ENCODE results near the gene NLGN2.

NLGN2 gene

GRCh38 chr17:7437950-7438614 lies 30.4 kb downstream of the NLGN2 start:
- no peak for DNase-seq (ENCODE audit: low spot score)

- DNase-seq (ENCODE audit: low spot score) = no peak
Observed at GRCh38 chr17:7438656-7439460, 31.2 kb downstream of the NLGN2 start.

- no peak for DNase-seq (ENCODE audit: low spot score)
Observed at GRCh38 chr17:7439462-7440112, 31.9 kb downstream of the NLGN2 start, which contains the start of gene FGF11. TSS of gene FGF11 (plus strand) at chr17:7439512. CDS start at chr17:7439621, 109 bp downstream.

- peak; percentile 31 for DNase-seq (ENCODE audit: low spot score)
Observed at GRCh38 chr17:7440113-7440833, 32.6 kb downstream of the NLGN2 start.

- DNase-seq (ENCODE audit: low spot score) = no peak
Observed at GRCh38 chr17:7440834-7441195, 33.2 kb downstream of the NLGN2 start.

GRCh38 chr17:7441266-7441665 lies 33.6 kb downstream of the NLGN2 start:
- no peak for DNase-seq (ENCODE audit: low spot score)

GRCh38 chr17:7442142-7442541 lies 34.5 kb downstream of the NLGN2 start:
- no peak for DNase-seq (ENCODE audit: low spot score)

GRCh38 chr17:7443499-7444485 lies 36.1 kb downstream of the NLGN2 start:
- no peak for DNase-seq (ENCODE audit: low spot score)

GRCh38 chr17:7444682-7445618 lies 37.3 kb downstream of the NLGN2 start, which contains the start of gene CHRNB1:
TSS of gene CHRNB1 (plus strand) at chr17:7445061. CDS start at chr17:7445128, 67 bp downstream.
- no peak for DNase-seq (ENCODE audit: low spot score)

- DNase-seq (ENCODE audit: low spot score) = no peak
Observed at GRCh38 chr17:7445619-7445968, 37.9 kb downstream of the NLGN2 start.

- no peak for DNase-seq (ENCODE audit: low spot score)
Observed at GRCh38 chr17:7448461-7448860, 40.8 kb downstream of the NLGN2 start.

GRCh38 chr17:7459961-7460545 lies 52.4 kb downstream of the NLGN2 start:
- DNase-seq (ENCODE audit: low spot score) = no peak

GRCh38 chr17:7460850-7461660 lies 53.4 kb downstream of the NLGN2 start:
- no peak for DNase-seq (ENCODE audit: low spot score)

GRCh38 chr17:7462474-7463371 lies 55.1 kb downstream of the NLGN2 start:
- DNase-seq (ENCODE audit: low spot score) = no peak

GRCh38 chr17:7463372-7463846 lies 55.8 kb downstream of the NLGN2 start:
- no peak for DNase-seq (ENCODE audit: low spot score)

- no peak for DNase-seq (ENCODE audit: low spot score)
Observed at GRCh38 chr17:7464081-7464480, 56.4 kb downstream of the NLGN2 start.

- no peak for DNase-seq (ENCODE audit: low spot score)
Observed at GRCh38 chr17:7465597-7466275, 58.1 kb downstream of the NLGN2 start.

Measured in NAMALWA (cell line).